Bronchial epithelial cell (primary cell): ENCODE measurements around the gene MAP2K7. TPM values are rescaled to one million over a fixed set of nuclear protein-coding genes. Genes with fewer than 3 reads are reported as not detected.

Experiments
- DNase-seq: peaks from one replicate; pipeline ENCODE4 v3.0.0-alpha.2; 2010; ENCODE audit warnings: low read depth
- FAIRE-seq: peaks from 2 replicates; lab custom pipeline; 2011; peaks lifted over from hg19 to GRCh38; lab: Jason Lieb, UNC
- H3K27me3 ChIP-seq: 2 replicates; pipeline ENCODE4 v1.5.1; 2011; ENCODE audit warnings: low read length; ENCODE audit not compliant: control insufficient read depth, insufficient read depth
- H3K36me3 ChIP-seq: 2 replicates; pipeline ENCODE4 v1.5.1; 2011; ENCODE audit warnings: low read length; ENCODE audit not compliant: control insufficient read depth, insufficient read depth
- H3K4me3 ChIP-seq: 2 replicates; pipeline ENCODE4 v1.5.1; 2011; ENCODE audit warnings: mild to moderate bottlenecking, low read depth, low read length, control low read depth
- total RNA-seq: library from RNA; depleted of rRNA; stranded (reverse); fragments of >200 nt; gene quantifications from 2 replicates; pipeline ENCODE4 v1.2.1, GENCODE V29; 2014
- TF ChIP-seq, protein P1 (sequence below): IDR thresholded peaks from 2 replicates; pipeline ENCODE4 v1.5.1; 2011; ENCODE audit warnings: mild to moderate bottlenecking, moderate library complexity, low read length, control low read depth, inconsistent platforms; ENCODE audit not compliant: insufficient read depth, severe bottlenecking

Gene MAP2K7
- total RNA-seq, 1 donor from 2014 or later, result 10.0 TPM

DNA sequence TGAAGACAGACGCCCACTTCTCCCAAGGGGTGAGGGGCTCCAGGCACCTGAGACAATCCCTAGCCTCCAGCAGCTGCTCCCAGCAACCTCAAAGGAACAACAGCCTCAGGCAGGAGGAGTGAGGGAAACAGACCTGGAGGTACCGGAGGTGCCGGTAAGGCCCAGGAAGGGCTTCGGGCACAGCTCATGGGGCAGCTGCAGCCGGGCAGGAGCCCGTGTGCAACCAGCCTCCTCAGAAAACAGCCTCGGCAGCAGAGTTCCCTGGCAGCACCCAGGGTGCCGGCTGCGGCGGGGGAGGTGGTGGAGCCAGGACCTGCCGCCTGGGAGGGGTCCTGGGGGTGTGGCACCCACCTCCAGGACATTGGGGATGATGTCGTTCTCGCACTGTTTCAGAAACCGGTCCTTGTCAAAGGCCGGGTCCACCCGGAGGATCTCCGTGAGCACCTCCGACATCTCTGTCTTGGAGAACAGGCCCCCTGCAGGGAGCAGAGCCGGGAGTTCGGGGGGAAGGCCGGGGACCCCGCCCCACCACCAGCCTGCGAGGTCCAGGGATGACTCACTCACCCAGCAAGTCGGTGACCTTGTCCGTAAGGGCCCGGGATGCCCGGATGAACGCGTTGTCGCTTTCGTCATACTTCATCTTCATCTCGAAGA, 28.7 kb downstream of the MAP2K7 start:
- peaks cover 31% of the 10 kb centered on the region for H3K36me3 ChIP-seq

DNA sequence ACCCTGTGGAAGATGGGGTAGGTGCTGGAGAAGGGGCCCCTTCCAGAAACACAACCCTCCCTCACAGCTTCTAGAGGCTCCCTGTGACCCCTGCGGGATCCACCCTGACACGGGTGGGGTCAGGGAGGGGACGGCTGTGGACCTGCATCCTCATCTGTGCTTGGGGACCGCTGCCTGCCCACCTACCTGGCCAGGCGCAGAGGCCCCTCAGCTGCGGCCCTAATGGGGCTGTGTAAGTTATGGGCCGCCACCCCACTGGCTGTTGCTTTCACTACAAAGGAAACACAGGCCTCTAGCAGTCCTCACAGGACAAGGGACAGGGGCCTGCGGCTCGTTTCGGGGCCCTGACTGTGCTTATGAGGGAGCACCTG, 29.2 kb downstream of the MAP2K7 start:
- Histone ChIP-seq H3K27me3 (no peaks in the 10 kb centered on the region), H3K36me3 (peaks cover 31% of the 10 kb centered on the region), H3K4me3 (no peak overlapping the region)
- TF ChIP-seq, protein P1, sequence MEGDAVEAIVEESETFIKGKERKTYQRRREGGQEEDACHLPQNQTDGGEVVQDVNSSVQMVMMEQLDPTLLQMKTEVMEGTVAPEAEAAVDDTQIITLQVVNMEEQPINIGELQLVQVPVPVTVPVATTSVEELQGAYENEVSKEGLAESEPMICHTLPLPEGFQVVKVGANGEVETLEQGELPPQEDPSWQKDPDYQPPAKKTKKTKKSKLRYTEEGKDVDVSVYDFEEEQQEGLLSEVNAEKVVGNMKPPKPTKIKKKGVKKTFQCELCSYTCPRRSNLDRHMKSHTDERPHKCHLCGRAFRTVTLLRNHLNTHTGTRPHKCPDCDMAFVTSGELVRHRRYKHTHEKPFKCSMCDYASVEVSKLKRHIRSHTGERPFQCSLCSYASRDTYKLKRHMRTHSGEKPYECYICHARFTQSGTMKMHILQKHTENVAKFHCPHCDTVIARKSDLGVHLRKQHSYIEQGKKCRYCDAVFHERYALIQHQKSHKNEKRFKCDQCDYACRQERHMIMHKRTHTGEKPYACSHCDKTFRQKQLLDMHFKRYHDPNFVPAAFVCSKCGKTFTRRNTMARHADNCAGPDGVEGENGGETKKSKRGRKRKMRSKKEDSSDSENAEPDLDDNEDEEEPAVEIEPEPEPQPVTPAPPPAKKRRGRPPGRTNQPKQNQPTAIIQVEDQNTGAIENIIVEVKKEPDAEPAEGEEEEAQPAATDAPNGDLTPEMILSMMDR, result no peak
- DNase-seq, result no peak
- no peak for FAIRE-seq

More for the DNA sequence above, 28.7 kb downstream of the MAP2K7 start:
- DNase-seq (no peak), FAIRE-seq (no peak)
- no peak overlapping the region for H3K4me3 ChIP-seq
- H3K27me3 ChIP-seq, result no peaks in the 10 kb centered on the region
- TF ChIP-seq, protein P1, result no peak

DNA sequence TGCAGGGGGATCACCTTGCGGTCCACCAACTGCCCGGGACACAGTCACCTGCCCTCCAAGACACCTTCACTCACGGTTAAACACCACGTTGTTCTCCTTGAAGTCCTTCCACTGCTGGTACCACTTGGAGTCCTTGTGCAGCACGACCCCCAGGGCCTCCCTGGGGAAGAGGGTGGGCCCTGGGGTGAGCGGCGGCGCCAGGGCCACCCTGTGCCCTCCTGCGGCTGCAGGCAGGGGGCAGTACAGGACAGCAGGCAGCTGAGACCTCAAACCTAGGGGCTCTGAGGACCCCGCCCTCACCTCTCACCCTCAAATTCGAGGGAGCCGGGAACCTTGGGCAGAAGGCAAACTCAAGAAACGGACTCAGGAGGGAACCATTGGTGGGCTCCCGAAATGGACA, 29.7 kb downstream of the MAP2K7 start:
- FAIRE-seq (no peak), DNase-seq (no peak)
- TF ChIP-seq, protein P1, result peak; percentile 31
- Histone ChIP-seq H3K36me3 (peaks cover 31% of the 10 kb centered on the region), H3K27me3 (no peaks in the 10 kb centered on the region), H3K4me3 (no peak overlapping the region)

DNA sequence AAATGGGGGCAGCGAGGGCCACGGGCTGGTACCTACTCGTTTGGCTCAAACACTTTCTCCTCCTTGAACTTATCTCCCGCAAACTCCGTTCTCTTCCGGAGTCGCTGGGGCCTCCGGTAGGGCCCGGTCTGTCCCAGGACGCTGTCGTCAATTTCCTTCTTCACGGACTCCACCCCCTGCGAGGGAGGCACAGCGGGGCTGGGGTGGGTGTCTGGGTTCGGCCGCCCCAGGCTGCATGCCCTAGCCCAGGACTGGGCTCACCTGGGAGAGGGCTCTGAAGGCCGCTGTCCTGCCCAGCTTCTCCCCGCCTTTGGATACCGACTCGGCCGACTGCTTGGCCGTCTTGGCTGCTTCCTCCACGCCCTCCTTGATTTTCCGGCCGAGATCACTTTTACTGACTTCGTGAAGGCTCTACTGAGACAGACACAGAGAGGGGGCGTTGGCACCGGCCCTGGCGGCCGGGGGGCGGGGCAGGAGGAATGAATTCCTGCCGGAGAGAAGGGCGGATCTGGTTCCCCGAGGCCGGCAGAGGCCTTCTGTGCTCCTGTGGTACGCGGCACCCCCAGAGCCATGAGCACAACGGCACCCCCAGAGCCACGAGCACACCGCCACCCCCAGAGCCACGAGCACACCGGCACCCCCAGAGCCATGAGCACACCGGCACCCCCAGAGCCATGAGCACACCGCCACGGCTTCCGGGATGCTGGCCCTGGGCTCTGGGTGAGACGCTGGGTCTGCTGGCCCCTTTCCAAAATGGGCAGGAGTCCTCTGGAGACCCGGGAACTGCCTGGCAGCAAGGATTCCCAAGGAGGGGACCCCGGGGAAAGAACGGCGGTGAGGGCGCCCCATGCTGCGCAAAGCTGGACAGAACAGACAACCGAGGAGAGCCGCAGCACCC, 30.4 kb downstream of the MAP2K7 start:
- FAIRE-seq (no peak), DNase-seq (no peak)
- Histone ChIP-seq H3K36me3 (peaks cover 33% of the 10 kb centered on the region), H3K4me3 (no peak overlapping the region), H3K27me3 (no peaks in the 10 kb centered on the region)
- TF ChIP-seq, protein P1, result no peak

DNA sequence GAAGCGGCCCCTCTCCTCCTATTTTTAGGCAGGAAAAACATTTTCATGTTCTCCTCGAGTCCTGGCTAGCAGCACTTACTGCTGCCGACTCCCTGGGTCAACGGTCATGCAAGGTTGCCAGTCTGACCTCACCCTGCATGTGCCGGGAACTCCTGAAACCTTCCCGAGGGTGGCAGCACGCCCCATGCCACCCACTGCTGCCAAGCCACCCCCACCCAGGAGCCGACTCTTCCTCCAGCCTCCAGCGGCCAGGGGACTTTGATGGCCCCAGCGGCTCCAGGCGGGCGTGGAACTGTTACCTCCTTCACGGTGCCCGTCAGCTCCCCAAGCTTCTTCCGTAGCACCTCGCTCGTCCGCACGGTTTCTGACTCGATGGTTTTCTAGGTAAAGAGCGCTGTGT, 31.1 kb downstream of the MAP2K7 start:
- peaks cover 33% of the 10 kb centered on the region for H3K36me3 ChIP-seq
- no peaks in the 10 kb centered on the region for H3K27me3 ChIP-seq
- FAIRE-seq, result no peak
- TF ChIP-seq, protein P1, result no peak
- DNase-seq, result no peak
- H3K4me3 ChIP-seq, result no peak overlapping the region
